ENCODE data around the gene F7.
"Not testable (repeated sequence)": the region's sequence is repeated elsewhere in the genome, so short reads cannot be mapped to it uniquely, and the experiment has no call there.

F7 gene

GRCh38 chr13:113105032-113105920 is at the start of gene F7:
TSS of gene F7 (plus strand) at chr13:113105791. CDS start at chr13:113105842, 51 bp downstream.
- TF ChIP-seq ZSCAN30 (tag by site-specific recombination; IDR thresholded peaks at IDR 0.05): no peak
- peak; percentile 71; the same call in 1 of the 2 replicates for TF ChIP-seq SCRT2 (tag by site-specific recombination; IDR thresholded peaks at IDR 0.05)
- peak; percentile 36; the same call in 1 of the 2 replicates for TF ChIP-seq ZNF341 (tag by site-specific recombination; IDR thresholded peaks at IDR 0.05; ENCODE audit: low read depth)
- Histone ChIP-seq H3K9me3 (ENCODE audit: control insufficient read depth, insufficient read depth, low read depth, low read length) (no peaks in the 10 kb centered on the region), H3K27ac (ENCODE audit: extremely low read depth, low read depth, low read length) (no peak within 1 kb of the TSS), H3K36me3 (ENCODE audit: control insufficient read depth in 2 of 2, insufficient read depth in 1 of 2, low read length in 2 of 2) (no peaks in the 10 kb centered on the region), H3K4me1 (ENCODE audit: control insufficient read depth, insufficient read depth, low read length) (no peaks in the 10 kb centered on the region), H3K4me3 (ENCODE audit: low read depth, low read length) (no peak within 1 kb of the TSS)
- CTCF ChIA-PET: no interaction called here
- POLR2A ChIA-PET: no interaction called here

- H3K9me3 ChIP-seq (ENCODE audit: control insufficient read depth, insufficient read depth, low read depth, low read length): no peaks in the 10 kb centered on the region
- H3K4me1 ChIP-seq (ENCODE audit: control insufficient read depth, insufficient read depth, low read length): 0 out of 2 replicates have a peak, but pooled peaks cover 5% of the 10 kb centered on the region
- TF ChIP-seq ZNF660 (tag by site-specific recombination; IDR thresholded peaks at IDR 0.05) (no peak), ZNF548 (tag by site-specific recombination; IDR thresholded peaks at IDR 0.05) (no peak), ZNF140 (tag by site-specific recombination; IDR thresholded peaks at IDR 0.05) (no peak), ZNF571 (tag by site-specific recombination; IDR thresholded peaks at IDR 0.05) (no peak), CTCF (tag by site-specific recombination; IDR thresholded peaks at IDR 0.05) (no peak), ZFHX2 (tag by site-specific recombination; conservative IDR thresholded peaks at IDR 0.05) (peak; percentile 24; the same call in 1 of the 2 replicates), ZNF112 (tag by site-specific recombination; IDR thresholded peaks at IDR 0.05) (no peak), ZNF580 (tag by site-specific recombination; IDR thresholded peaks at IDR 0.05) (no peak), ZNF423 (tag by site-specific recombination; IDR thresholded peaks at IDR 0.05) (peak; percentile 96)
- CTCF ChIA-PET: interaction anchor here (0.6 kb wide), 2 partner anchors 130 to 409 kb away, joined by 3 to 4 read pairs; no protein-coding TSS in a partner anchor
- H3K36me3 ChIP-seq (ENCODE audit: control insufficient read depth in 2 of 2, insufficient read depth in 1 of 2, low read length in 2 of 2): no peaks in the 10 kb centered on the region
- H3K27ac ChIP-seq (ENCODE audit: extremely low read depth, low read depth, low read length): no peak overlapping the region
- POLR2A ChIA-PET: no interaction called here
- no peak overlapping the region for H3K4me3 ChIP-seq (ENCODE audit: low read depth, low read length)
These were observed 48.5 kb upstream of the F7 start for GRCh38 chr13:113057084-113057483.

GRCh38 chr13:113057559-113057958 is 48.0 kb upstream of the F7 start:
- H3K27ac ChIP-seq (ENCODE audit: extremely low read depth, low read depth, low read length); POLR2A ChIA-PET; H3K4me3 ChIP-seq (ENCODE audit: low read depth, low read length); H3K36me3 ChIP-seq (ENCODE audit: control insufficient read depth in 2 of 2, insufficient read depth in 1 of 2, low read length in 2 of 2); H3K9me3 ChIP-seq (ENCODE audit: control insufficient read depth, insufficient read depth, low read depth, low read length); H3K4me1 ChIP-seq (ENCODE audit: control insufficient read depth, insufficient read depth, low read length): not testable (repeated sequence)
- CTCF ChIA-PET: interaction anchor here (0.6 kb wide), 2 partner anchors 129 to 408 kb away, joined by 3 to 4 read pairs; no protein-coding TSS in a partner anchor
- peak; percentile 57; the same call in 1 of the 2 replicates for TF ChIP-seq ZNF423 (tag by site-specific recombination; IDR thresholded peaks at IDR 0.05)

GRCh38 chr13:113058129-113058987 is 47.2 kb upstream of the F7 start:
- Histone ChIP-seq H3K9me3 (ENCODE audit: control insufficient read depth, insufficient read depth, low read depth, low read length) (no peaks in the 10 kb centered on the region), H3K27ac (ENCODE audit: extremely low read depth, low read depth, low read length) (no peak overlapping the region), H3K4me3 (ENCODE audit: low read depth, low read length) (no peak overlapping the region), H3K36me3 (ENCODE audit: control insufficient read depth in 2 of 2, insufficient read depth in 1 of 2, low read length in 2 of 2) (no peaks in the 10 kb centered on the region), H3K4me1 (ENCODE audit: control insufficient read depth, insufficient read depth, low read length) (0 out of 2 replicates have a peak, but pooled peaks cover 5% of the 10 kb centered on the region)
- POLR2A ChIA-PET: no interaction called here
- CTCF ChIA-PET: no interaction called here
- TF ChIP-seq MYNN (tag by site-specific recombination; IDR thresholded peaks at IDR 0.05; ENCODE audit: borderline replicate concordance) (no peak), EGR2 (tag by site-specific recombination; IDR thresholded peaks at IDR 0.05; ENCODE audit: low read depth) (peak; percentile 95), ZSCAN5A (tag by site-specific recombination; IDR thresholded peaks at IDR 0.05) (0 out of 2 replicates have a peak, but pooled peaks have one; percentile 40), SP3 (tag by site-specific recombination; IDR thresholded peaks at IDR 0.05) (no peak), ZNF600 (tag by site-specific recombination; IDR thresholded peaks at IDR 0.05) (no peak), ZNF26 (tag by site-specific recombination; IDR thresholded peaks at IDR 0.05) (no peak), ZNF366 (tag by site-specific recombination; conservative IDR thresholded peaks at IDR 0.05) (no peak), ZSCAN16 (tag by site-specific recombination; IDR thresholded peaks at IDR 0.05) (peak; percentile 90), ZNF514 (tag by site-specific recombination; IDR thresholded peaks at IDR 0.05) (no peak)

Data from HEK293 (cell line).